CD14-positive monocyte (primary cell): ENCODE data around the gene PTPRE. TPM values are rescaled to one million over a fixed set of nuclear protein-coding genes. Genes with fewer than 3 reads are reported as not detected.

Experiments
- DNase-seq, 3 donors: peaks; one replicate each; pipeline ENCODE4 v3.0.0-alpha.2; 2011 to 2022
- H2AFZ ChIP-seq: 2 replicates; pipeline ENCODE4 v1.6.0; 2012; ENCODE audit warnings: mild to moderate bottlenecking, low read depth, low read length, inconsistent platforms; ENCODE audit not compliant: insufficient read depth, poor library complexity, severe bottlenecking
- H3K27ac ChIP-seq, 2 donors: 1 replicate in 1 of 2; 2 replicates in 1 of 2; pipeline ENCODE4 v1.5.1; 2012 to 2013; ENCODE audit warnings: low read length in 2 of 2, control low read depth in 1 of 2, inconsistent platforms in 1 of 2, low read depth in 1 of 2, mild to moderate bottlenecking in 1 of 2
- H3K27me3 ChIP-seq, 2 donors: one replicate each; pipeline versions ENCODE4 v1.6.0 to v1.6.1; 2011 to 2013; ENCODE audit warnings: low read length in 2 of 2; ENCODE audit not compliant: control insufficient read depth in 2 of 2, insufficient read depth in 2 of 2
- H3K36me3 ChIP-seq, 2 donors: replicated peaks in 1 of 2; 1 replicate in 1 of 2; 2 replicates in 1 of 2; pipeline versions ENCODE4 v1.5.1 to v1.6.1; 2012 to 2013; ENCODE audit warnings: low read length in 2 of 2, control low read depth in 1 of 2, inconsistent platforms in 1 of 2, mild to moderate bottlenecking in 1 of 2; ENCODE audit not compliant: insufficient read depth in 2 of 2, control insufficient read depth in 1 of 2
- H3K4me1 ChIP-seq, 2 donors: 1 replicate in 1 of 2; 2 replicates in 1 of 2; pipeline versions ENCODE4 v1.5.1 to v1.6.1; 2012 to 2013; ENCODE audit warnings: low read length in 2 of 2, control low read depth in 1 of 2, inconsistent platforms in 1 of 2, mild to moderate bottlenecking in 1 of 2, moderate library complexity in 1 of 2; ENCODE audit not compliant: insufficient read depth in 2 of 2, control insufficient read depth in 1 of 2
- H3K4me2 ChIP-seq: replicated peaks from 2 replicates; pipeline ENCODE3; 2012; ENCODE audit warnings: low read length, moderate library complexity, mild to moderate bottlenecking; ENCODE audit not compliant: poor library complexity, severe bottlenecking; ENCODE audit errors: extremely low read depth
- H3K4me3 ChIP-seq, 3 experiments: fragments of 200-600 bp in 1 of 3; sonication (generic) in 1 of 3; replicated peaks in 1 of 3; 1 replicate in 2 of 3; 2 replicates in 1 of 3; pipeline ENCODE4 v1.5.1; 2011 to 2013; ENCODE audit warnings: low read length in 3 of 3, mild to moderate bottlenecking in 3 of 3, control low read depth in 2 of 3, low read depth in 2 of 3, inconsistent platforms in 1 of 3, moderate library complexity in 1 of 3
- H3K79me2 ChIP-seq: 2 replicates; pipeline ENCODE4 v1.6.0; 2012; ENCODE audit warnings: mild to moderate bottlenecking, control low read depth, inconsistent platforms, low read length, moderate library complexity; ENCODE audit not compliant: insufficient read depth
- H3K9ac ChIP-seq: 2 replicates; pipeline ENCODE4 v1.6.0; 2017; ENCODE audit warnings: low read length, mild to moderate bottlenecking; ENCODE audit not compliant: insufficient read depth, poor library complexity, severe bottlenecking
- H3K9me3 ChIP-seq, 2 donors: replicated peaks in 1 of 2; 1 replicate in 1 of 2; 2 replicates in 1 of 2; pipeline versions ENCODE4 v1.5.1 to v1.6.1; 2012 to 2013; ENCODE audit warnings: low read length in 2 of 2, control low read depth in 1 of 2; ENCODE audit not compliant: control insufficient read depth in 1 of 2, insufficient read depth in 1 of 2
- H4K20me1 ChIP-seq: 2 replicates; pipeline ENCODE4 v1.6.0; 2012; ENCODE audit warnings: mild to moderate bottlenecking, low read length, control low read depth, moderate library complexity; ENCODE audit not compliant: insufficient read depth
- H3K27ac Mint-ChIP-seq, 7 donors: one replicate each; pipeline ENCODE4 v1.8.0; 2020; ENCODE audit warnings: mild to moderate bottlenecking in 7 of 7, mixed read lengths in 7 of 7, moderate library complexity in 6 of 7, inconsistent platforms in 2 of 7
- H3K27me3 Mint-ChIP-seq, 3 donors: one replicate each; pipeline ENCODE4 v1.8.0; 2021 to 2022; ENCODE audit warnings: low read depth in 3 of 3, mild to moderate bottlenecking in 3 of 3, mixed read lengths in 3 of 3, moderate library complexity in 3 of 3, inconsistent platforms in 1 of 3
- H3K36me3 Mint-ChIP-seq, 2 donors: one replicate each; pipeline ENCODE4 v1.8.0; 2020; ENCODE audit warnings: mixed read lengths in 2 of 2, inconsistent platforms in 1 of 2, mild to moderate bottlenecking in 1 of 2
- H3K4me1 Mint-ChIP-seq: one replicate; pipeline ENCODE4 v1.8.0; 2020; ENCODE audit warnings: mild to moderate bottlenecking, mixed read lengths
- H3K4me3 Mint-ChIP-seq, 2 donors: one replicate each; pipeline ENCODE4 v1.8.0; 2020; ENCODE audit warnings: mild to moderate bottlenecking in 2 of 2, mixed read lengths in 2 of 2, moderate library complexity in 1 of 2
- H3K9me3 Mint-ChIP-seq, 7 donors: one replicate each; pipeline ENCODE4 v1.8.0; 2020 to 2022; ENCODE audit warnings: mixed read lengths in 7 of 7, mild to moderate bottlenecking in 6 of 7, moderate library complexity in 6 of 7, inconsistent platforms in 2 of 7
- CTCF ChIP-seq: fragments of 200-600 bp; IDR thresholded peaks from one replicate; pipeline ENCODE4 v1.8.0; 2022; ENCODE audit warnings: antibody characterized with exemption, mild to moderate bottlenecking
- WGBS: methylation state at CpG from one replicate; pipeline ENCODE4 v1.1.5; 2013; ENCODE audit warnings: missing lambda C conversion rate; ENCODE audit not compliant: insufficient coverage; 5-methylcytosine and 5-hydroxymethylcytosine counted together
- intact Hi-C, 2 donors: fragments of 100-400 bp; cut with micrococcal nuclease; formaldehyde crosslinking; loops; one replicate each; pipeline versions ENCODE4 v1.15.0 to v1.15.1; 2023
- polyA plus RNA-seq, 3 donors: library from polyadenylated mRNA; depleted of rRNA in 1 of 3; unstranded in 2 of 3; stranded (reverse) in 1 of 3; fragments of 300-500 nt in 2 of 3; fragments of >200 nt in 1 of 3; fragmentation: Illumina TruSeq in 2 of 3; gene quantifications; 1 replicate in 2 of 3; 2 replicates in 1 of 3; pipeline ENCODE4 v1.2.3, GENCODE V29; 2012 to 2021

The PTPRE gene
- polyA plus RNA-seq, 3 donors = 95.2 to 271 (median 125) TPM

- Histone ChIP-seq H3K27ac (no peak overlapping the region), H3K4me1 (peaks cover 25 to 36% of the 10 kb centered on the region in 2 donors)
- H3K27ac Mint-ChIP-seq = peak overlapping the region in 6 of 7 donors; percentile 8 to 85 (median 42)
Observed at GRCh38 chr10:127983344-127984100, 76.6 kb downstream of the PTPRE start.

DNA sequence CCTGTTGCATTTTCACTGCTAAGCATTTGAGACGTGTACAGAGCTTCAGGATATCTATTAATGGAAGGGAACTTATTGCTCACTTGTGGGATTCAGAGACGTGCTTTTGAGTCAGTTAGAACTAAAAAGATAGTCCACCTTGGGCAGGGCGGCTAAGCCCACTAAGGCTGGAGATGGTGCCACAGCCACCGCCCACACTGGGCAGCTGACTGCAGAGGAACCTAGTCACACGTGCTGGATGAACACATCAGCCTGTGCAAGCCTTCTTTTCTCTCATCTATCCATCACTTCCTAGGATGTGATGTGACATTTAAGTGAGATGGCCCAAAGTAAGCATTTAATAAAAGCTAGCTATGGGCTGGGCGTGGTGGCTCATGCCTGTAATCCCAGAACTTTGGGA, 78.0 kb downstream of the PTPRE start:
- H3K79me2 ChIP-seq = peaks cover 10% of the 10 kb centered on the region
- no peak for DNase-seq
- intact Hi-C loops = no loop called here
- H3K4me3 Mint-ChIP-seq = no peak overlapping the region
- H3K4me1 Mint-ChIP-seq = peaks cover 51% of the 10 kb centered on the region
- peaks cover 0 to 8% (median 2%) of the 10 kb centered on the region in 7 donors for H3K9me3 Mint-ChIP-seq
- H4K20me1 ChIP-seq = peaks cover 30% of the 10 kb centered on the region
- no peak overlapping the region for H3K4me3 ChIP-seq
- no peaks in the 10 kb centered on the region for H3K27me3 ChIP-seq
- no peak overlapping the region for H2AFZ ChIP-seq
- no peak overlapping the region for H3K4me2 ChIP-seq
- H3K9me3 ChIP-seq = no peaks in the 10 kb centered on the region
- 100% methylated on average over 3 of the region's 6 CpGs for WGBS
- peaks cover 20 to 28% of the 10 kb centered on the region in 2 donors for H3K36me3 Mint-ChIP-seq
- no peak overlapping the region for H3K27ac ChIP-seq
- TF ChIP-seq CTCF = no peak
- peaks cover 0 to 1% (median 0%) of the 10 kb centered on the region in 3 donors for H3K27me3 Mint-ChIP-seq
- H3K36me3 ChIP-seq = peaks cover 2 to 12% of the 10 kb centered on the region in 2 donors
- H3K27ac Mint-ChIP-seq = peak overlapping the region in 1 of 7 donors; percentile 65
- H3K4me1 ChIP-seq = peaks cover 23 to 35% of the 10 kb centered on the region in 2 donors
- no peak overlapping the region for H3K9ac ChIP-seq

More at GRCh38 chr10:127983344-127984100, 76.6 kb downstream of the PTPRE start:
- Mint-ChIP-seq H3K27me3 (peaks cover 0 to 1% (median 0%) of the 10 kb centered on the region in 3 donors), H3K36me3 (peaks cover 20 to 27% of the 10 kb centered on the region in 2 donors), H3K4me1 (peaks cover 52% of the 10 kb centered on the region), H3K9me3 (peaks cover 0 to 10% (median 2%) of the 10 kb centered on the region in 7 donors), H3K4me3 (peak overlapping the region; percentile 20 to 70)
- peaks cover 24% of the 10 kb centered on the region for H4K20me1 ChIP-seq
- peaks cover 16% of the 10 kb centered on the region for H3K79me2 ChIP-seq
- H2AFZ ChIP-seq = no peak overlapping the region
- no peak overlapping the region for H3K4me2 ChIP-seq
- no peak for TF ChIP-seq CTCF
- intact Hi-C loops = no loop called here
- DNase-seq = no peak
- no peaks in the 10 kb centered on the region for H3K9me3 ChIP-seq
- WGBS = 42% methylated on average over 12 of the region's 19 CpGs
- no peaks in the 10 kb centered on the region for H3K27me3 ChIP-seq
- H3K36me3 ChIP-seq = peaks cover 2 to 12% of the 10 kb centered on the region in 2 donors
- H3K4me3 ChIP-seq = no peak overlapping the region
- no peak overlapping the region for H3K9ac ChIP-seq
